Adrenal gland (tissue), 5 donors: ENCODE data around the gene BBS9.

Experiments
- POLR2A ChIP-seq, 2 donors: fragments of 450-650 bp; IDR thresholded peaks; one replicate each; pipeline ENCODE4 v1.6.1; 2017; ENCODE audit warnings: antibody characterized with exemption in 2 of 2, mild to moderate bottlenecking in 2 of 2, moderate library complexity in 1 of 2
- TF ChIP-seq, protein P1 (sequence below), 6 experiments: fragments of 450-650 bp in 4 of 6; fragments of 200-600 bp in 2 of 6; sonication (generic) in 1 of 6; IDR thresholded peaks; 1 replicate in 5 of 6; 2 replicates in 1 of 6; pipeline versions ENCODE4 v1.5.1 to v1.8.0; 2016 to 2021; ENCODE audit warnings: antibody characterized with exemption in 6 of 6, mild to moderate bottlenecking in 2 of 6, moderate library complexity in 1 of 6
- donor health status: DM: no; HTN: no; CAD: no.

DNA sequence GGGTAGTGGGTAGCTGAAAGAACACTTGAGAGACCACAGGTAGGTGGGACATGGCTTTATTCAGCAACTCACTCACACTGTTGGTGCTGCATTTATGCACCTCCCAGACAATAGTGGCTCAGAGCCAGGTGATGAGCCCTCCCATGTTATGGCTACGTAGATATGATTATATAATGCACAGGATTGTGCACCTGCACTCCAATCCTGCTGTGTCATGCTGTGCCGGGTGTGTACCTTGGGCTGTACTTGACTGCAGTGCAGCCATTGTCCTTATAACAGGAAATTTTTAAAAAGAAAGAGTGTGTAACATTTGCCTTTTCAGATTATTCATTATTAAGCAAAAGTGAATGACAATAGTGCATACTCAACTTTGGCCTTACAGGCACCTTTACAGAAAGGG lies 409.8 kb downstream of the BBS9 start:
- TF ChIP-seq, protein P1, sequence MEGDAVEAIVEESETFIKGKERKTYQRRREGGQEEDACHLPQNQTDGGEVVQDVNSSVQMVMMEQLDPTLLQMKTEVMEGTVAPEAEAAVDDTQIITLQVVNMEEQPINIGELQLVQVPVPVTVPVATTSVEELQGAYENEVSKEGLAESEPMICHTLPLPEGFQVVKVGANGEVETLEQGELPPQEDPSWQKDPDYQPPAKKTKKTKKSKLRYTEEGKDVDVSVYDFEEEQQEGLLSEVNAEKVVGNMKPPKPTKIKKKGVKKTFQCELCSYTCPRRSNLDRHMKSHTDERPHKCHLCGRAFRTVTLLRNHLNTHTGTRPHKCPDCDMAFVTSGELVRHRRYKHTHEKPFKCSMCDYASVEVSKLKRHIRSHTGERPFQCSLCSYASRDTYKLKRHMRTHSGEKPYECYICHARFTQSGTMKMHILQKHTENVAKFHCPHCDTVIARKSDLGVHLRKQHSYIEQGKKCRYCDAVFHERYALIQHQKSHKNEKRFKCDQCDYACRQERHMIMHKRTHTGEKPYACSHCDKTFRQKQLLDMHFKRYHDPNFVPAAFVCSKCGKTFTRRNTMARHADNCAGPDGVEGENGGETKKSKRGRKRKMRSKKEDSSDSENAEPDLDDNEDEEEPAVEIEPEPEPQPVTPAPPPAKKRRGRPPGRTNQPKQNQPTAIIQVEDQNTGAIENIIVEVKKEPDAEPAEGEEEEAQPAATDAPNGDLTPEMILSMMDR (IDR thresholded peaks at IDR 0.05) = no peak
- TF ChIP-seq POLR2A (IDR thresholded peaks at IDR 0.05) = no peak
